Upper lobe of left lung (tissue), 4 donors: ENCODE data around the gene TMEM132C.

ENCODE experiments used
- CTCF ChIP-seq, 6 experiments: fragments of 450-650 bp in 4 of 6; fragments of 200-600 bp in 2 of 6; sonication (generic) in 2 of 6; IDR thresholded peaks; one replicate each; pipeline ENCODE4 v1.5.1; 2016 to 2019; ENCODE audit warnings: antibody characterized with exemption in 6 of 6
- EP300 ChIP-seq, 4 donors: sonication (generic); formaldehyde crosslinking; IDR thresholded peaks; one replicate each; pipeline ENCODE4 v1.5.1; 2017; ENCODE audit warnings: antibody characterized with exemption in 4 of 4, control low read depth in 2 of 4
- POLR2A ChIP-seq, 4 donors: fragments of 450-650 bp; IDR thresholded peaks; one replicate each; pipeline ENCODE4 v1.5.1; 2016 to 2017; ENCODE audit warnings: antibody characterized with exemption in 4 of 4, mild to moderate bottlenecking in 2 of 4

- no peak for TF ChIP-seq CTCF (IDR thresholded peaks at IDR 0.05)
- TF ChIP-seq EP300 (IDR thresholded peaks at IDR 0.05), result no peak
- no peak for TF ChIP-seq POLR2A (IDR thresholded peaks at IDR 0.05)
Observed at GRCh38 chr12:128468926-128469325, 202.0 kb downstream of the TMEM132C start.
